ENCODE measurements around the gene PCNX3.

- TF ChIP-seq CTCF (IDR thresholded peaks at IDR 0.05) (no peak), POLR2A (IDR thresholded peaks at IDR 0.05) (no peak)
Observed at GRCh38 chr11:65630215-65630614, 14.6 kb downstream of the PCNX3 start.
